GM12873 (cell line): ENCODE measurements around the gene RBM8A.

ENCODE experiments used
- TF ChIP-seq, protein P1 (sequence below): IDR thresholded peaks from 2 replicates; pipeline ENCODE4 v1.5.1; 2012; ENCODE audit warnings: low read depth, mild to moderate bottlenecking, moderate library complexity, low read length, control low read depth; ENCODE audit not compliant: insufficient read depth; ENCODE audit errors: missing control alignments

Gene RBM8A

DNA sequence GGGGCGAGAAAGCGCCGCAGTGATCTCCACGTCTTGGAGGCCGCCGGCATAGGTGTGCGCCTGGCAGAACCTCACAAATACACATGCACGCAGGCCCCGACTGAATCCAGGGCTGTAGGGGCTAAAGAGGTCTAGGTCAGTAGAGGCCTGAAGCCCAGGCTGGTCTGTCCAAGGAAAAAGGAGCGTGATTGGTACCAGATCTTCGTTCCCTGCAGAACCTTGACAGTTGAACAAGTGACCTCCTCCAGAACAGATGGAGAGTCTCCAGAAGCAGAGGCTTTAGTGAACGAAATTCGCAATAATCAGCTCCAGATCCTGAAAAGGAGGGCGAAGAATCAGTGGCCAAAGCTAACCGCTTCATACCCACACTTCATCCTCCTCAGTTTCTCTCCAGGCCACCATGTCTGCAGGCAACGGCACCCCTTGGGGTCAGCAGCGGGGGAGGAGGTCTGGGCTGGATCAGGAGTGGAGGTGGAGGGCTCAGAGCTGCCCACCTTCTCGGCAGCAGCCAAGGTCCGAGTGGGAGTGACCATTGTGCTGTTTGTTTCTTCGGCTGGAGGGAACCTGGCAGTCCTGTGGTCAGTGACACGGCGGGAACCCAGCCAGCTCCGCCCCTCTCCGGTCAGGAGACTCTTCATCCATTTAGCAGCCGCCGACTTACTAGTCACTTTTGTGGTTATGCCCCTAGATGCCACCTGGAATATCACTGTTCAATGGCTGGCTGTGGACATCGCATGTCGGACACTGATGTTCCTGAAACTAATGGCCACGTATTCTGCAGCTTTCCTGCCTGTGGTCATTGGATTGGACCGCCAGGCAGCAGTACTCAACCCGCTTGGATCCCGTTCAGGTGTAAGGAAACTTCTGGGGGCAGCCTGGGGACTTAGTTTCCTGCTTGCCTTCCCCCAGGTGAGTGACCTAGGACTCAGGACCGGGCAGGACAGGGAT lies 8.0 kb downstream of the RBM8A start:
- TF ChIP-seq, protein P1, sequence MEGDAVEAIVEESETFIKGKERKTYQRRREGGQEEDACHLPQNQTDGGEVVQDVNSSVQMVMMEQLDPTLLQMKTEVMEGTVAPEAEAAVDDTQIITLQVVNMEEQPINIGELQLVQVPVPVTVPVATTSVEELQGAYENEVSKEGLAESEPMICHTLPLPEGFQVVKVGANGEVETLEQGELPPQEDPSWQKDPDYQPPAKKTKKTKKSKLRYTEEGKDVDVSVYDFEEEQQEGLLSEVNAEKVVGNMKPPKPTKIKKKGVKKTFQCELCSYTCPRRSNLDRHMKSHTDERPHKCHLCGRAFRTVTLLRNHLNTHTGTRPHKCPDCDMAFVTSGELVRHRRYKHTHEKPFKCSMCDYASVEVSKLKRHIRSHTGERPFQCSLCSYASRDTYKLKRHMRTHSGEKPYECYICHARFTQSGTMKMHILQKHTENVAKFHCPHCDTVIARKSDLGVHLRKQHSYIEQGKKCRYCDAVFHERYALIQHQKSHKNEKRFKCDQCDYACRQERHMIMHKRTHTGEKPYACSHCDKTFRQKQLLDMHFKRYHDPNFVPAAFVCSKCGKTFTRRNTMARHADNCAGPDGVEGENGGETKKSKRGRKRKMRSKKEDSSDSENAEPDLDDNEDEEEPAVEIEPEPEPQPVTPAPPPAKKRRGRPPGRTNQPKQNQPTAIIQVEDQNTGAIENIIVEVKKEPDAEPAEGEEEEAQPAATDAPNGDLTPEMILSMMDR, result no peak

GRCh38 chr1:145918144-145918991 lies 8.9 kb downstream of the RBM8A start, which contains the start of gene PEX11B:
Gene PEX11B (minus strand): TSS chr1:145918717. CDS start chr1:145918688, 29 bp downstream.
- TF ChIP-seq, protein P1, result no peak

DNA sequence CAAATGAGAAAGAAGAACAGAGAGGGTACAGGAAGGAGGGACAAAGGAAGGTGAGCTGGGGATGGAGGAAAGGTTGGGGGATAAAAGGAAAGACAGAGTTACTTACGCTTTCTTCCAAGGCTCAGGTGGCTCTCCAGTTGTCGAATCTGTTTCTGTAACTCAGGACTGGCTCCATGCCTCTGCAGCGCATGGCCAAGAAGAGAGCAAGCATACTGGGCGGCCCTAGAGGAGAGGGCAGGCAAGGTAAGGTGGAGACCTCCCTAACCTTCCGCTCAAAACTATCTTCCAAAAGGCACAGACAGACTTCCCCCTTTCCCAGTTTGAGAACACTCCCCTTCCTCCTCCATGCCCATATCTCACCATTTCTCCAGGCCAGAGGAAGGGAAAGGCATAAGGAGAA lies 9.7 kb downstream of the RBM8A start:
- TF ChIP-seq, protein P1, result no peak

DNA sequence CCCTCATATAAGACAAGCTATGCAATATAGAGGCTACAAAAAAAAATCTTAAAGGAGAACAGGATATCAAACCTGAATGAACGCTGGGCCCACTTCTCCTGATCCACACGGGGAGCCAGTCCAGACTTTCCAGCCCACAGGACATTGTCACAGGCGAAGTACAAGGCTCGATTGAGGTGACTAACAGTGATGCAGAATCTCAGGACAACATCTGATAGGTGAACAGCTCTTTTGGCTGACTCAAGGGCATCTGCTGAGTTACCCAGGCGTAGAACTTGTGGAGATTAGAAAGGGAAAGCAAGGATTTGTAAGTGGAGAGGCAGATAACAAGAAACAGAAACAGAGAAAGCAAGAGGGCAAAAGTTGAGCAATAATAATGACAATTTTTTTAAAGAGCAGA lies 10.5 kb downstream of the RBM8A start:
- TF ChIP-seq, protein P1, result no peak

GRCh38 chr1:145912128-145912641 lies 15.1 kb downstream of the RBM8A start:
- TF ChIP-seq, protein P1, result no peak

GRCh38 chr1:145908653-145909052 lies 18.6 kb downstream of the RBM8A start:
- TF ChIP-seq, protein P1, result no peak

GRCh38 chr1:145906954-145907753 lies 20.1 kb downstream of the RBM8A start:
- TF ChIP-seq, protein P1, result no peak
